ENCODE data around the gene PPIF.
A peak's percentile ranks its signal among the peaks of the same experiment; 100 is the strongest.

The PPIF gene

GRCh38 chr10:79349766-79350406, 2.6 kb downstream of the PPIF start:
- no peak for DNase-seq

- no peak for DNase-seq
These were observed 3.3 kb downstream of the PPIF start for GRCh38 chr10:79350407-79351154.

- no peak for DNase-seq
These were observed 4.1 kb downstream of the PPIF start for GRCh38 chr10:79351332-79351731.

- DNase-seq: no peak
These were observed 5.0 kb downstream of the PPIF start for GRCh38 chr10:79352035-79352877.

GRCh38 chr10:79353000-79353406, 5.7 kb downstream of the PPIF start:
- no peak for DNase-seq

GRCh38 chr10:79353726-79354125, 6.5 kb downstream of the PPIF start:
- no peak for DNase-seq

GRCh38 chr10:79354141-79354540, 6.9 kb downstream of the PPIF start:
- no peak for DNase-seq

- DNase-seq: no peak
These were observed 7.3 kb downstream of the PPIF start for GRCh38 chr10:79354615-79355014.

- DNase-seq: no peak
These were observed 8.2 kb downstream of the PPIF start for GRCh38 chr10:79355420-79356017.

- no peak for DNase-seq
These were observed 8.8 kb downstream of the PPIF start for GRCh38 chr10:79356104-79356503.

- DNase-seq: no peak
These were observed 9.9 kb downstream of the PPIF start for GRCh38 chr10:79357180-79357579.

GRCh38 chr10:79358811-79359210, 11.5 kb downstream of the PPIF start:
- no peak for DNase-seq

GRCh38 chr10:79359816-79360498, 12.7 kb downstream of the PPIF start:
- DNase-seq: no peak

- DNase-seq: no peak
These were observed 13.5 kb downstream of the PPIF start for GRCh38 chr10:79360499-79361342.

- DNase-seq: no peak
These were observed 14.6 kb downstream of the PPIF start for GRCh38 chr10:79361726-79362397.

- no peak for DNase-seq
These were observed 20.3 kb downstream of the PPIF start for GRCh38 chr10:79367426-79368189.

GRCh38 chr10:79372871-79373270, 25.6 kb downstream of the PPIF start:
- no peak for DNase-seq

GRCh38 chr10:79374312-79375191, 27.3 kb downstream of the PPIF start:
- peak; percentile 0 for DNase-seq
